Measurements from ENCODE around the gene HCST.

HCST gene

DNA sequence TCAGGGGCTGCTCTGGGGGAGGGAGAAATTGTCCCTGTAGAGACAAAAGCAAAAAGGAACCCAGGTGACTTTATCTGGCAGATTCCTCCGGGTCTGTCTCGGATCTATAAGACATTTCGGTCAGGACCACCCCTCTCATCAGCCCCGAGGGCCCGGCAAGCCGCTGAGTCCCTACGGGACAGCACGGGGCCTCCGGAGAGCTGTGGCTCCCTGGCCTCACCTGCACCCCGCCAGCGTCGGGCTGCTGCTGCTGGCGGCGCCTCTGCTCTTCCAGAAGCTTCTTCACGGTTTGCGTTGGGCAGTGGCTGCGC lies 3.9 kb upstream of the HCST start:
- TF ChIP-seq, protein P1, sequence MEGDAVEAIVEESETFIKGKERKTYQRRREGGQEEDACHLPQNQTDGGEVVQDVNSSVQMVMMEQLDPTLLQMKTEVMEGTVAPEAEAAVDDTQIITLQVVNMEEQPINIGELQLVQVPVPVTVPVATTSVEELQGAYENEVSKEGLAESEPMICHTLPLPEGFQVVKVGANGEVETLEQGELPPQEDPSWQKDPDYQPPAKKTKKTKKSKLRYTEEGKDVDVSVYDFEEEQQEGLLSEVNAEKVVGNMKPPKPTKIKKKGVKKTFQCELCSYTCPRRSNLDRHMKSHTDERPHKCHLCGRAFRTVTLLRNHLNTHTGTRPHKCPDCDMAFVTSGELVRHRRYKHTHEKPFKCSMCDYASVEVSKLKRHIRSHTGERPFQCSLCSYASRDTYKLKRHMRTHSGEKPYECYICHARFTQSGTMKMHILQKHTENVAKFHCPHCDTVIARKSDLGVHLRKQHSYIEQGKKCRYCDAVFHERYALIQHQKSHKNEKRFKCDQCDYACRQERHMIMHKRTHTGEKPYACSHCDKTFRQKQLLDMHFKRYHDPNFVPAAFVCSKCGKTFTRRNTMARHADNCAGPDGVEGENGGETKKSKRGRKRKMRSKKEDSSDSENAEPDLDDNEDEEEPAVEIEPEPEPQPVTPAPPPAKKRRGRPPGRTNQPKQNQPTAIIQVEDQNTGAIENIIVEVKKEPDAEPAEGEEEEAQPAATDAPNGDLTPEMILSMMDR (IDR thresholded peaks at IDR 0.05; ENCODE audit: low read depth, low read length) = no peak

DNA sequence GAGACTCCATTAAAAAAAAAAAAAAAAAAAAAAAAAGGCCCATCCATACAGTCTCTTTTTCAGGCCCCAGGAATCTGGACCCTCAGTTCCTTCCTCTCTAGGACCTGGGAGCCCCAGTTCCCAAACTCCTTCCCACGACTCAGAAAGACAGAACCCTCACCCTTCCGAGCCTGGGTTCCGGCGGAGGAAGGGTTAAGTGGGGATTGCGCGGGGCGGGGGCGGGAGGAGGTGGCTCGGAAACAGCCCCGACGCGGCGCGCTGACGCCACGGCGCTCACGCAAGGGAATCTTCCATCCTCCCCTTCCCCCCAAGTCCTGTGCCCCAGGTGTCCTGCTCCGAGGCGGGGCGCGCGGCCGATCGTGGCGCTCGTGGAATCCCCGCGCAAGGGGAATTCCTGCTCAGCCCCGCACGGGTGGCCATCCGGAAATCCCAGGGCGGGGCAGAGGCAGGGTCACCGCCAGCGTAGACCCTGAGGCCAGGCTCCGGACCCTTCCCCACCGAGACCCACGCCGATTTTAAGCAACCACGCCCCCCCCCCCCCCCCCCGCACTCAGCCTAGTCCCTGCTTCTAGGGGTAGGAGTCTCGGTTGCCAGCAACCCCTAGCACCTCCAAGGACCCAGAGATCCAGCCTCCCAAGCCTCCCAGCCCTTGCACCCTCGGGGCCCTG lies 2.6 kb upstream of the HCST start:
- TF ChIP-seq, protein P1 (IDR thresholded peaks at IDR 0.05; ENCODE audit: low read depth, low read length) = no peak
- DNase-seq (ENCODE audit: extremely low read depth, low read depth) = peak; percentile 46

More for the DNA sequence above, 3.9 kb upstream of the HCST start:
- DNase-seq (ENCODE audit: extremely low read depth, low read depth) = no peak

DNA sequence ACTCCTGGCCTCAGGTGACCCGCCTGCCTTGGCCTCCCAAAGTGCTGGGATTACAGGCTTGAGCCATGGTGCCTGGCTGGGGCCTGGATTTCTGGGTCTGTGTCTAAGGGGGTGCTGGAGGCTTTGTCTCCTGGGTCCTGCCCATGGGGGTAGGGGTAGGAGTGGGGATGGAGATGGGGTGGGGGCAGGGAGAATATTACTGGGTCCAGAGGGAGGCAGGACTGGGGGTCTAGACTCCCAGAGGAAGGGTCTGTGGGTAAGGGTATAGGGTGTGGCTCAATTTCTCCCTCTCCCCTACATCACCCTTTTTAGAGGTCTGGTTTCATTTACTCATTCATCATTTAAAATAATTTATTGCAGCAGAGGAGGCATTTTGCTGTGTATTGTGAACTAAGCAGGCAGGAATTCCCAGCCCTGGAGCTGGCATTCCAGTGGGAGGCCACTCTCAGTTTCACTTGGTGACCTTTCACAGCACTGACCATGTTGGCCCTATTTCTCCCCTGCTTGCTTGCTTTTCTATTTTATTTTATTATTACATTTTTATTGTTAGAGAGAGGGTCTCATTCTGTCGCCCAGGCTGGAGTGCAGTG lies 1.2 kb upstream of the HCST start:
- DNase-seq (ENCODE audit: extremely low read depth, low read depth) = no peak
- TF ChIP-seq, protein P1 (IDR thresholded peaks at IDR 0.05; ENCODE audit: low read depth, low read length) = no peak

DNA sequence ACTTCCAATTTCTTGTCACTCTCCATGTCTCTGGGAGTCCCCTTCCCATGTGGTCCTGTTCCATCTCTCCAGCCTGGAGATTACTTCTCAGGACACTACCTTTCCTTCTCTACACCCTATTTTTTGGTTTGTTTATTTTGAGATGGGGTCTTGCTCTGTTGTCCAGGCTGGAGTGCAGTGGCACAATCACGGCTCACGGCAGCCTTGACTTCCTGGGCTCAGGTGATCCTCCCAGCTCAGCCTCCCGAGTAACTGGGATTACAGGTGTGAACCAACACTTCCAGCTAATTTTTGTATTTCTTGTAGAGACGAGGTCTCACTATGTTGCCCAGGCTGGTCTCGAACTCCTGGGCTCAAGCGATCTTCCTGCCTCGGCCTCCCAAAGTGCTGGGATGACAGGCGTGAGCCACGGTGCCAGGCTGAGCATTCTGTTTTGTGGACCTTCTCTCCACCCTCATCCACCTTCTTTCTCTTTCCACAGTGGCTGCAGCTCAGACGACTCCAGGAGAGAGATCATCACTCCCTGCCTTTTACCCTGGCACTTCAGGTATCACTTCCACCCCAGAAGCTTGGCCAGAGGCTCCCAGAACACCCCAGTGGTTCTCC lies 644 bp downstream of the HCST start:
- DNase-seq (ENCODE audit: extremely low read depth, low read depth) = no peak
- TF ChIP-seq, protein P1 (IDR thresholded peaks at IDR 0.05; ENCODE audit: low read depth, low read length) = no peak

DNA sequence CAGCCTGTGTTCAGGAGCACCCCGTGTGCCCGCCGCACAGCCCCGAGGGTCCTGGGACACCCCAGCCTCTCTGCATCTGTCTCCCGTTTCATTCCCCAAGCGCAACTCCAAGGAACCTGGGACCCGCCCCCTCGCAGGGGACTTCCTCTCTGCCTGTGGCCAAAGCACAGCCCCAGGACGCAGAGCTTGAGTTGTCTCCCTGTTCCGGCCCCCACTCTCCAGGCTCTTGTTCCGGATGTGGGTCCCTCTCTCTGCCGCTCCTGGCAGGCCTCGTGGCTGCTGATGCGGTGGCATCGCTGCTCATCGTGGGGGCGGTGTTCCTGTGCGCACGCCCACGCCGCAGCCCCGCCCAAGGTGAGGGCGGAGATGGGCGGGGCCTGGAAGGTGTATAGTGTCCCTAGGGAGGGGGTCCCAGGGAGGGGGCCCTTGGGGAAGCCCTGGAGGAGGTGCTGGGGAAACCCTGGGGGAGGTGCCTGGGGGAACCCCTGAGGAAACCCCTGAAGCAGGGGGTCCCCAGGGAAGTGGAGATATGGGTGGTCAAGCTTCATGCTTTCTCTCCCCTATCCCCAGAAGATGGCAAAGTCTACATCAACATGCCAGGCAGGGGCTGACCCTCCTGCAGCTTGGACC lies 1.3 kb downstream of the HCST start:
- TF ChIP-seq, protein P1 (IDR thresholded peaks at IDR 0.05; ENCODE audit: low read depth, low read length) = no peak
- no peak for DNase-seq (ENCODE audit: extremely low read depth, low read depth)

DNA sequence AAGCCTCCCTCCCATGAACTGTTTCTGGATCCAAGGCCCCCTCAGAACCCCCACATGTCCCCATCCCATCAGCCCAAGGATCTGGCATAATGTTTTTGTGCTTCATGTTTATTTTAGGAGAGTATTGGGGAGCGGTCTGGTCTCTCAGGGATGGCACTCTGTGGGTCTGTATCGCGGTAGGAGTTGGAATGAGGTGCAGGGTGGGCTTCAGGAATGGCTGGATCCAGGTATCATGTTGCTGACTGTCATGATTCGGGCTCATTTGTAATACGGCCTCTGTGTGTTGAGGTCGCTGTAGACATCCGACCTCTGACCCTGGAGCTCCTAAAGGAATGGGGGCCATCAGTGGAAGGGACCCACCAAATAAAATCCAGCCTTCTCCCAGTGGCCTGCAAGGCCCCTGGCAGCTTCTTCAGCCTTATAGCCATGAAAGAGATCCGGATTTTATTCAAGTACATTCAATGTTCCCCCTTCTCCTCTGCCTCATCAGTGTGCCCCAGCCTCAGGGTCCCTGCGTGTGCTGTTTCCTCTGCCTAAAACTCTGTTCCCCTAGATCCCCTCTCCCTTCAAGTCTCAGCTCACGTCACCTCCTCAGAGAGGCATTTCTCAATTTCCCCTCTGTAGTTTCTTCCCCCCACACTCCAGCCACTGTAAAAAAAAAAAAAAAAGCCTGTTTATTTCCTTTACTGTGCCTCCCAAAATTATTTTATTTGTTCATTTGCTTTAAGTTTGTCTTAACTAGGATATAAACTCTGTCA lies 2.2 kb downstream of the HCST start:
- TF ChIP-seq, protein P1 (IDR thresholded peaks at IDR 0.05; ENCODE audit: low read depth, low read length) = no peak
- DNase-seq (ENCODE audit: extremely low read depth, low read depth) = no peak

Data from AG09319 (cell line).